ENCODE results near the gene RAB5A.

DNA sequence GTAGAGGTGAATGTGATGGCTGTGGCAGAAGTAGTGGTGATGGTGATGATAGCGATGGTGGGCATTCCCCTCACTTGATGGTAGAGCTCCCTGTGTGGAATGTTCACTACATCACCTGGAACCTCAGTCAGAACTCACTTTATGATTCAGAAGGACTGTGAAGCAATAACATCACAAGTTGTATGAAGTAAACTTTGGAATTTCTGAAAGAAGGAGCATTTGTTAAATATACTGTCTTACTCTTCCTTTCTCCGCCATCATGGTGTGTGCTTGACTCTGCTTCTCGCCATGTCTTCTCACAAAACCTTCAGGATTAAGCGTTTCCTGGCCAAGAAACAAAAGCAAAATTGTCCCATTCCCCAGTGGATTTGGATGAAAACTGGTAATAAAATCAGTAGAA is 65.3 kb downstream of the RAB5A start, which contains the start of gene PP2D1:
- no peak for TF ChIP-seq CTCF (conservative IDR thresholded peaks at IDR 0.05; ENCODE audit: low read depth, low read length)
- no peak for TF ChIP-seq BHLHE40 (IDR thresholded peaks at IDR 0.05; ENCODE audit: low read depth, low read length)
- TF ChIP-seq RFX5 (IDR thresholded peaks at IDR 0.05; ENCODE audit: low read depth, low read length), result no peak
- no peak for TF ChIP-seq POLR2A (IDR thresholded peaks at IDR 0.05; ENCODE audit: low read depth, low read length)
- no peak for TF ChIP-seq MXI1 (IDR thresholded peaks at IDR 0.05; ENCODE audit: borderline replicate concordance, low read depth, low read length)
- TF ChIP-seq ELK1 (IDR thresholded peaks at IDR 0.05; ENCODE audit: borderline replicate concordance, low read depth, low read length), result no peak
- no peak for TF ChIP-seq MAFK (IDR thresholded peaks at IDR 0.05; ENCODE audit: low read depth, low read length)
- no peak for TF ChIP-seq FOS (IDR thresholded peaks at IDR 0.05; ENCODE audit: low read depth, low read length)
- TF ChIP-seq RAD21 (IDR thresholded peaks at IDR 0.05; ENCODE audit: low read length), result no peak

All from IMR-90 (cell line).